T-helper 2 cell treated with Interferon-gamma antibody and Interleukin-4, amounts not matched to agents 5 μg/mL and 100 μg/mL, for 36 hours (primary cell): ENCODE measurements around the gene RPTOR.

Source experiments
- DNase-seq: peaks from one replicate; pipeline ENCODE4 v3.0.0; 2021; ENCODE audit warnings: low spot score
- H3K27ac Mint-ChIP-seq: one replicate; pipeline ENCODE4 v1.8.0; 2021; ENCODE audit warnings: mild to moderate bottlenecking, mixed read lengths
- H3K27me3 Mint-ChIP-seq: one replicate; pipeline ENCODE4 v1.8.0; 2021; ENCODE audit warnings: low read depth, mixed read lengths
- H3K36me3 Mint-ChIP-seq: one replicate; pipeline ENCODE4 v1.8.0; 2021; ENCODE audit warnings: low read depth, mixed read lengths
- H3K4me1 Mint-ChIP-seq: one replicate; pipeline ENCODE4 v1.8.0; 2021; ENCODE audit warnings: low read depth, mixed read lengths
- H3K4me3 Mint-ChIP-seq: one replicate; pipeline ENCODE4 v1.8.0; 2022; ENCODE audit warnings: mild to moderate bottlenecking, moderate library complexity, mixed read lengths
- H3K9me3 Mint-ChIP-seq: one replicate; pipeline ENCODE4 v1.8.0; 2021; ENCODE audit warnings: mixed read lengths

RPTOR gene

GRCh38 chr17:80987941-80988461 is 443.4 kb downstream of the RPTOR start:
- peaks cover 5% of the 10 kb centered on the region for H3K27me3 Mint-ChIP-seq
- H3K4me3 Mint-ChIP-seq, result no peak overlapping the region
- DNase-seq, result no peak
- H3K9me3 Mint-ChIP-seq, result no peaks in the 10 kb centered on the region
- peaks cover 9% of the 10 kb centered on the region for H3K4me1 Mint-ChIP-seq
- no peak overlapping the region for H3K27ac Mint-ChIP-seq
- peaks cover 1% of the 10 kb centered on the region for H3K36me3 Mint-ChIP-seq

- DNase-seq, result no peak
- Mint-ChIP-seq H3K9me3 (no peaks in the 10 kb centered on the region), H3K4me1 (peaks cover 12% of the 10 kb centered on the region), H3K36me3 (peaks cover 5% of the 10 kb centered on the region), H3K27ac (no peak overlapping the region), H3K4me3 (peak overlapping the region; percentile 56), H3K27me3 (peaks cover 5% of the 10 kb centered on the region)
These were observed 444.9 kb downstream of the RPTOR start for GRCh38 chr17:80989586-80989913.

GRCh38 chr17:80990921-80991644 is 446.4 kb downstream of the RPTOR start:
- no peak for DNase-seq
- peaks cover 5% of the 10 kb centered on the region for H3K27me3 Mint-ChIP-seq
- peak overlapping the region; percentile 82 for H3K4me3 Mint-ChIP-seq
- peaks cover 12% of the 10 kb centered on the region for H3K36me3 Mint-ChIP-seq
- H3K27ac Mint-ChIP-seq, result peak overlapping the region; percentile 63
- H3K9me3 Mint-ChIP-seq, result no peaks in the 10 kb centered on the region
- peaks cover 12% of the 10 kb centered on the region for H3K4me1 Mint-ChIP-seq

DNA sequence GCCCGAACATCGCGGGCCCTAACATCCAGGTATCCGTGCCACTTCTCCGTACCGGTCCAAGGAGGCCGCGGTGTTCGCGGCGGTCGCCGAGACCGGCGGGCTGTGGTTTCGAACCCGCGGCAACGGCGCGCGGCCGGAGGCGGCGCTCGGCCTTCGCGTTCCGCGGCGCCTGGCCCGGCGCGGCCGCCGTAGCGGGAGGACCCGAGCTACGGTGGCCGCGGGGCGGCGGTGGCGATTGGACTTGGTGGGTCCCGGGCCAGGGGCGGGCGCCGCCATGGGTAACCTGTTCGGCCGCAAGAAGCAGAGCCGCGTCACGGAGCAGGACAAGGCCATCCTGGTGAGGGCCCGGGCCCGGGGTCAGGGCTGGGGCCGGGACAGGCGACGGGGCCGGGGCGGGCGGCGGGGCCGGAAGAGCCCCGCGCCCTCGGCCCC is 447.0 kb downstream of the RPTOR start, which contains the start of gene CHMP6:
Gene CHMP6, plus strand, starts transcription at position 197 of the 432 bp plus-strand sequence. Its CDS starts 78 bp downstream, at position 275.
- Mint-ChIP-seq H3K36me3 (peaks cover 14% of the 10 kb centered on the region), H3K4me1 (peaks cover 12% of the 10 kb centered on the region), H3K4me3 (peak within 1 kb of the TSS; percentile 82), H3K27ac (peak within 1 kb of the TSS; percentile 65), H3K9me3 (no peaks in the 10 kb centered on the region), H3K27me3 (peaks cover 5% of the 10 kb centered on the region)
- DNase-seq, result peak; percentile 72

- Mint-ChIP-seq H3K4me1 (peaks cover 12% of the 10 kb centered on the region), H3K27ac (peak overlapping the region; percentile 65), H3K4me3 (peak overlapping the region; percentile 79), H3K36me3 (peaks cover 17% of the 10 kb centered on the region), H3K9me3 (no peaks in the 10 kb centered on the region), H3K27me3 (peaks cover 5% of the 10 kb centered on the region)
- DNase-seq, result no peak
These were observed 447.7 kb downstream of the RPTOR start for GRCh38 chr17:80992077-80992947.

- H3K9me3 Mint-ChIP-seq, result no peaks in the 10 kb centered on the region
- H3K4me3 Mint-ChIP-seq, result peak overlapping the region; percentile 79
- DNase-seq, result no peak
- H3K36me3 Mint-ChIP-seq, result peaks cover 19% of the 10 kb centered on the region
- peaks cover 5% of the 10 kb centered on the region for H3K27me3 Mint-ChIP-seq
- peaks cover 12% of the 10 kb centered on the region for H3K4me1 Mint-ChIP-seq
- H3K27ac Mint-ChIP-seq, result peak overlapping the region; percentile 65
These were observed 448.4 kb downstream of the RPTOR start for GRCh38 chr17:80992948-80993624.

GRCh38 chr17:80995131-80995530 is 450.5 kb downstream of the RPTOR start:
- Mint-ChIP-seq H3K9me3 (no peaks in the 10 kb centered on the region), H3K27ac (no peak overlapping the region), H3K4me1 (peaks cover 9% of the 10 kb centered on the region), H3K27me3 (no peaks in the 10 kb centered on the region), H3K36me3 (peaks cover 22% of the 10 kb centered on the region), H3K4me3 (no peak overlapping the region)
- no peak for DNase-seq

- no peak overlapping the region for H3K4me3 Mint-ChIP-seq
- peaks cover 7% of the 10 kb centered on the region for H3K4me1 Mint-ChIP-seq
- DNase-seq, result no peak
- H3K27me3 Mint-ChIP-seq, result peaks cover 2% of the 10 kb centered on the region
- H3K9me3 Mint-ChIP-seq, result no peaks in the 10 kb centered on the region
- no peak overlapping the region for H3K27ac Mint-ChIP-seq
- peaks cover 22% of the 10 kb centered on the region for H3K36me3 Mint-ChIP-seq
These were observed 452.0 kb downstream of the RPTOR start for GRCh38 chr17:80996422-80997305.

DNA sequence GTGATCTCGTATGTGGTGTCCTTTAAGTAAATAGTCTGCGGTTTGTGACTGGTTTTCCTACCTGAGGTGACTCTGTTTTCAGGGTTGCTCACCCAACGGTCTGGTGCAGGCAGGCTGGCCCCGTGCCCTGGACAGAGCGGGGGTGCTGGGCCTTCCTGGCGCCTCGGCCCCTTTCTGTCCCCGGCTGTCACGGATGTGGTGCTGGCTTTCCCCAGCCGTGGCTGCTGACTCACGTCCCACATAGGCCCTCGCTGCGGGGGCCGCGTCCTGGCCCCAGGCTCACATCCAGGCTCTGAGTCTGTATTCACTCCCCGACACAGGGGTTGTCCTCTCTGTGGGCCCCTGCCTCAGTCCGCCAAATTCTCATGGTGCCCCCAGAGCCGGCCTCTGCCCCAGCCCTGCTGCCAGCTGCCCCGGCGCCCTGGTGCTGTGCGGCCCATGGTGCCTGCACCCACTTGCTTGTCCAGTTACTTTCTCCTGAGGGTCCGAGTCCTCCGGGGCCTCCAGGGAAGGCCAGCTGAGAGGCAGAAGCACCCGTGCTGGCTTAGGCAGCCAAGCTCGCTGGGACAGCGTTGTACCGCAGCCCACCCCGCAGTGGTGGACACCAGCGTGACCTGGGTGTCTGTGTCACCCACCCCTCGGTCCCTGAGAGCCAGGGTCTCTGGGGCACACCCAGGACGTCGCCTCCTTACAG is 452.9 kb downstream of the RPTOR start:
- Mint-ChIP-seq H3K4me1 (peaks cover 7% of the 10 kb centered on the region), H3K9me3 (no peaks in the 10 kb centered on the region), H3K4me3 (no peak overlapping the region), H3K27me3 (peaks cover 7% of the 10 kb centered on the region), H3K36me3 (peaks cover 22% of the 10 kb centered on the region), H3K27ac (no peak overlapping the region)
- no peak for DNase-seq

DNA sequence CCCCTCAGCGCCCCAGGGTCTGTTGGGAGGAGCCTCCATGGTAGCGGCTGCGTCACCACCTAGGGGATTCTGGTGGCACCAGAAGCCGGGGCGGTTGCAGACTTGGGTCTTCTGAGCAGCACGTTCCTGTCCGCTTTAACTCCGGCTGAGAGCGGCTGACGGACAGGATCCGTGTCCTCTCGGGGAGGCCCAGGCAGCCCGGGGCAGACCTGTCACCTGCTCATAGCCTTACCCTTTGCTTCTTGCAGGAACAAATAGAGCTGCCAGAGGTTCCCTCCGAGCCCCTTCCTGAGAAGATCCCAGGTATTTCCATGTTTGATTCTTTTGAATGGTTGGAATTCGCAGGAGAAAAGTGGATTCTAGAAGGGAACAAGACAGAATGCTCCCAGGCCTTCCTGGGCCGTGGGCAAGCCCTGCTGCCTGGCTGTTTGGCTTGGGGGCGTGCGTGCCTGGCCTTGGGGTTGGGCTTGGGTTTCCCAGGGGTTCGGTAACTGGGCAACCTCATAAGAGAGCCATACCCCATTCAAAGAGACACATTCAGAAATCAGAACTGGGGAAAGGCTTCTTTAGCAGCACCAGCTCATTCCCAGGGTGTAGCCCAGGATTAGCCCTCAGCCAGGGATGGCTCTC is 453.6 kb downstream of the RPTOR start:
- peaks cover under 1% of the 10 kb centered on the region for H3K4me1 Mint-ChIP-seq
- no peak overlapping the region for H3K27ac Mint-ChIP-seq
- no peak for DNase-seq
- no peak overlapping the region for H3K4me3 Mint-ChIP-seq
- no peaks in the 10 kb centered on the region for H3K9me3 Mint-ChIP-seq
- peaks cover 19% of the 10 kb centered on the region for H3K36me3 Mint-ChIP-seq
- peaks cover 12% of the 10 kb centered on the region for H3K27me3 Mint-ChIP-seq

DNA sequence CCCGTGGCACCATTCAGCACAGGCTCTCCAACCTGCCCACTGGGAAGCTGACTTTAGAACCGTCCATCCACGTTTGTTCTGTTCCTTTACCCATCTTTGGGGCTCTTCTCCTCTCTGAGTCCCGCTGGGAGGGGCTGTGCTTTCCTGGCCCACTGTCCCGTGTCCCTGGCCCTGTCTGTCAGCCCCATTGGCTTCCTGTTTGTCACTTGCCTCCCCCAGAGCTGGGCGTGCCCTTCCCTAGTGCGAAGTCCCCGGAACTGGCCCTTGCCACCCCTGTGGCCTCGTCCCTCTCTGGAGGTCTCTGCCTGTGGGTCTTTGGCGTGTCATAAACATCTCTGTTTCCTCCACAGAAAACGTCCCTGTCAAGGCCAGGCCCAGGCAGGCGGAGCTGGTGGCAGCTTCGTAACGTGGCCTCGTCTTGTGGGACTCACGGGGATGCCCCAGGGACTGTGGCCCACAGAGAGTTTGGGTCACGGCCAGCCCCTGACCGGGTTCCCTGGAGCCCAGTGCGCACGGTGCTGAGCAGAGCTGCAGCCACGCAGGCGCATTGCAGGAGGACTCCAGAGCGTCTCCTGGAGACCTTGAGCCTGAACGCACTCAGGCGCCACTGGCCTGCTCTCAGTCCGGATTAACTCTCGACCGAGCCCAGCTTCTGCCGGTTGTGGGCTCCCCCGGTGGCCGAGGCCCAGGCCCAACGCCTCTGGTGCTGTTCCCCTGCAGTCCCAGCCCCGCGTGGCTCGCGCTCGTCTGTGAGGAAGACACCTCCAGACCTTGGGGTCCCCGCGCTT is 454.3 kb downstream of the RPTOR start:
- peaks cover 18% of the 10 kb centered on the region for H3K27me3 Mint-ChIP-seq
- no peak overlapping the region for H3K4me3 Mint-ChIP-seq
- no peak for DNase-seq
- no peak overlapping the region for H3K27ac Mint-ChIP-seq
- no peaks in the 10 kb centered on the region for H3K9me3 Mint-ChIP-seq
- H3K4me1 Mint-ChIP-seq, result peaks cover 4% of the 10 kb centered on the region
- H3K36me3 Mint-ChIP-seq, result peaks cover 19% of the 10 kb centered on the region
